SU-DHL-6 (cell line): ENCODE measurements around the gene STK31.
A peak's percentile ranks its signal among the peaks of the same experiment; 100 is the strongest.

ENCODE experiments used
- H2AFZ ChIP-seq: fragments of 200-600 bp; sonication (generic); 2 replicates; pipeline ENCODE4 v1.6.1; 2014; ENCODE audit warnings: low read depth, mild to moderate bottlenecking, moderate library complexity, mixed read lengths, antibody characterized with exemption, low read length; ENCODE audit not compliant: severe bottlenecking
- H3F3A ChIP-seq: fragments of 200-600 bp; shearing (Covaris generic); 2 replicates; pipeline ENCODE4 v1.6.0; 2016; ENCODE audit warnings: antibody characterized with exemption, mild to moderate bottlenecking; ENCODE audit not compliant: insufficient read depth
- H3K27ac ChIP-seq: fragments of 200-600 bp; sonication (generic); 2 replicates; pipeline ENCODE4 v1.5.1; 2016; ENCODE audit warnings: low read depth, mild to moderate bottlenecking, low read length, moderate library complexity, mixed read lengths
- H3K27me3 ChIP-seq: fragments of 200-600 bp; sonication (generic), shearing (Covaris generic); 2 replicates; pipeline ENCODE4 v1.6.0; 2014; ENCODE audit warnings: mild to moderate bottlenecking, low read length
- H3K36me3 ChIP-seq: fragments of 200-600 bp; sonication (generic); 2 replicates; pipeline ENCODE4 v1.6.1; 2014; ENCODE audit warnings: mild to moderate bottlenecking, low read length, mixed read lengths
- H3K4me2 ChIP-seq: fragments of 300-600, 200-600 bp; shearing (Covaris generic), sonication (generic); 2 replicates; pipeline ENCODE4 v1.6.0; 2014; ENCODE audit warnings: low read length, low read depth, mild to moderate bottlenecking; ENCODE audit not compliant: poor library complexity, severe bottlenecking
- H3K4me3 ChIP-seq: fragments of 200-600 bp; sonication (generic); 2 replicates; pipeline ENCODE4 v1.5.1; 2014; ENCODE audit warnings: antibody characterized with exemption, low read length, mild to moderate bottlenecking, mixed read lengths; ENCODE audit not compliant: insufficient read depth, poor library complexity, severe bottlenecking
- H3K79me2 ChIP-seq: fragments of 200-600 bp; sonication (generic); 2 replicates; pipeline ENCODE4 v1.6.1; 2014; ENCODE audit warnings: mild to moderate bottlenecking, low read length, moderate library complexity; ENCODE audit not compliant: insufficient read depth
- H3K9ac ChIP-seq: fragments of 200-600 bp; sonication (generic); 2 replicates; pipeline ENCODE4 v1.7.0; 2014; ENCODE audit warnings: mild to moderate bottlenecking, low read length
- H3K9me2 ChIP-seq: fragments of 200-600 bp; sonication (generic); replicated peaks from 2 replicates; pipeline ENCODE4 v1.6.1; 2014; ENCODE audit warnings: low read length; ENCODE audit not compliant: insufficient read depth
- H3K9me3 ChIP-seq: fragments of 200-600 bp; sonication (generic); 2 replicates; pipeline ENCODE4 v1.6.1; 2014; ENCODE audit warnings: low read length, mixed read lengths; ENCODE audit not compliant: insufficient read depth
- H4K20me1 ChIP-seq: fragments of 200-600 bp; sonication (generic); 2 replicates; pipeline ENCODE4 v1.6.1; 2014; ENCODE audit warnings: low read depth, mild to moderate bottlenecking, antibody characterized with exemption, low read length, moderate library complexity, mixed read lengths
- EZH2phosphoT487 ChIP-seq: fragments of 200-600 bp; sonication (generic), shearing (Covaris generic); conservative IDR thresholded peaks from 2 replicates; pipeline ENCODE4 v1.6.1; 2018; ENCODE audit warnings: mild to moderate bottlenecking, antibody characterized with exemption, low read length, moderate library complexity, mixed read lengths
- TF ChIP-seq, protein P1 (sequence below): fragments of 200-600 bp; sonication (generic); IDR thresholded peaks from one replicate; pipeline ENCODE4 v1.5.1; 2017; ENCODE audit warnings: antibody characterized with exemption, mild to moderate bottlenecking, low read length, moderate library complexity; ENCODE audit not compliant: insufficient read depth, poor library complexity, severe bottlenecking

STK31 gene

DNA sequence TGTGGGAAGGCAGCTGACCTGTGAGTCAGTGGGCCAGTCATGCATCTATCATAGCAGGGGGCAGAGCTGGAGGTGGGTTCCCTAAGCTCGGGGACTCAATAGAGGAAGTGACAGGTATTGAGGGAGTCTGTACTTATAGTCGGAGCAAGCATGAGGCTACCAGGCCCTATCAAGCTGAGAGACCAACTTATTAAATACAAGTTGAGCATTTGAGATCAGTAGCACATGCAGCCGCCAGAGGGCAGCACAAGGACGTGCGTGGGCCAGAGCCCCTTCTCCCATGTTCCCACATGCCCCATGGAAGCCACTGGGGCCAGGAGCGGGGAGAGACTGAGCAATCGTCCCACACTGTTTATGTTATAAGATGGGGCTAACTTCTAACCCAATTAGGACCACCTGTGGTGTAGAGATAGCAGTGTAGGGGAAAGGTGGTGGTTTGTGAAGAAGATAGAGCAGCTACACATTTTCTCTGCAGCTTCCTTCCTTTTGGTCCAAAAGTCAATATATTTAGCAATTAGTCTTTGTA, 13.0 kb upstream of the STK31 start:
- H3K9ac ChIP-seq, result no peak overlapping the region

DNA sequence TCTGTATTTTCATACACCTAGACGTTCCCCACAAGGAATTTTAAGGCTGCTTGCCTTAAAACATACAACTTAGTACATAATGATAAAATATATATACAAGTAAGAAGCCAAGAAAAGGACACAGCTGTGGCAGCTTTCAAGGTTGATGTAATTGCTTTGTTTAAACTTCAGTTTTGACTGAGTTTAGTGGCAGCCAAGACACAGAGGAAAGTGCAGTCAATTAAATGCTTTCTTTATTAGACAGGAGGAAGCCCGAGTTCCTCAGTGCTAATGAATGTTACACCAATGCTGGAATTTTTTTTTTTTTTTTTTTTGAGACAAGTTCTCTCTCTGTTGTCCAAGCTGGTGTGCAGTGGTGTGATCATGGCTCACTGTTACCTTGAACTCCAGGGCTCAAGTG, 11.2 kb upstream of the STK31 start:
- no peak overlapping the region for H3K27ac ChIP-seq
- no peaks in the 10 kb centered on the region for H3K9me3 ChIP-seq
- no peaks in the 10 kb centered on the region for H3K36me3 ChIP-seq
- no peaks in the 10 kb centered on the region for H3K79me2 ChIP-seq
- H3K9me2 ChIP-seq, result no peaks in the 10 kb centered on the region
- H3K4me3 ChIP-seq, result no peak overlapping the region
- H2AFZ ChIP-seq, result no peak overlapping the region
- H3K9ac ChIP-seq, result no peak overlapping the region
- H3K4me2 ChIP-seq, result no peak overlapping the region
- H3K27me3 ChIP-seq, result no peaks in the 10 kb centered on the region
- no peaks in the 10 kb centered on the region for H4K20me1 ChIP-seq
- TF ChIP-seq EZH2phosphoT487, result no peak
- TF ChIP-seq, protein P1, sequence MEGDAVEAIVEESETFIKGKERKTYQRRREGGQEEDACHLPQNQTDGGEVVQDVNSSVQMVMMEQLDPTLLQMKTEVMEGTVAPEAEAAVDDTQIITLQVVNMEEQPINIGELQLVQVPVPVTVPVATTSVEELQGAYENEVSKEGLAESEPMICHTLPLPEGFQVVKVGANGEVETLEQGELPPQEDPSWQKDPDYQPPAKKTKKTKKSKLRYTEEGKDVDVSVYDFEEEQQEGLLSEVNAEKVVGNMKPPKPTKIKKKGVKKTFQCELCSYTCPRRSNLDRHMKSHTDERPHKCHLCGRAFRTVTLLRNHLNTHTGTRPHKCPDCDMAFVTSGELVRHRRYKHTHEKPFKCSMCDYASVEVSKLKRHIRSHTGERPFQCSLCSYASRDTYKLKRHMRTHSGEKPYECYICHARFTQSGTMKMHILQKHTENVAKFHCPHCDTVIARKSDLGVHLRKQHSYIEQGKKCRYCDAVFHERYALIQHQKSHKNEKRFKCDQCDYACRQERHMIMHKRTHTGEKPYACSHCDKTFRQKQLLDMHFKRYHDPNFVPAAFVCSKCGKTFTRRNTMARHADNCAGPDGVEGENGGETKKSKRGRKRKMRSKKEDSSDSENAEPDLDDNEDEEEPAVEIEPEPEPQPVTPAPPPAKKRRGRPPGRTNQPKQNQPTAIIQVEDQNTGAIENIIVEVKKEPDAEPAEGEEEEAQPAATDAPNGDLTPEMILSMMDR, result no peak
- no peaks in the 10 kb centered on the region for H3F3A ChIP-seq

More for the DNA sequence above, 13.0 kb upstream of the STK31 start:
- Histone ChIP-seq H3K27ac (no peak overlapping the region), H3K79me2 (no peaks in the 10 kb centered on the region), H3K4me2 (no peak overlapping the region), H3K27me3 (no peaks in the 10 kb centered on the region), H2AFZ (peak overlapping the region; percentile 53), H3K4me3 (no peak overlapping the region), H4K20me1 (no peaks in the 10 kb centered on the region), H3F3A (no peaks in the 10 kb centered on the region), H3K9me2 (no peaks in the 10 kb centered on the region), H3K9me3 (no peaks in the 10 kb centered on the region), H3K36me3 (0 out of 2 replicates have a peak, but pooled peaks cover 5% of the 10 kb centered on the region)
- no peak for TF ChIP-seq EZH2phosphoT487
- TF ChIP-seq, protein P1, result peak; percentile 92

DNA sequence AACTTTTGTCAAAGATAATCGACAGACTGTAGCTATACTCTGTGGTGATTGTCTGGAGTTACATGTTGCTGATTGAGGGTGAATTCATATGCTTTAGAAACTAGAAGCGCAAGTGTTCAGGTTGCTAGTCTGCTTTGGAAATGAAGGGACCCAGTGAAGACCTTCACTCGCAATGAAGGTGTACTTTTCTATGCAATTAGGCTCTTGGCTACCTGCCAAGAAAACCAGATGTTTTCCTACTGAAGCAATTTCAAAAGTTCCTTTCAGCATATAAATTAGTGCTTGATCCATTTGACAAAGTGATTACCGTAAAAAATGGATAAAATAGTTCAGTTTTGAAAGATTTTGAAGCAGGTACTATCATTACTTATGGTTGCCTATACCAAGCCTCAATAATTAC, 10.0 kb upstream of the STK31 start:
- no peak for TF ChIP-seq EZH2phosphoT487
- TF ChIP-seq, protein P1, result no peak
- Histone ChIP-seq H3K4me2 (no peak overlapping the region), H3K27me3 (no peaks in the 10 kb centered on the region), H3K9me3 (peaks cover under 1% of the 10 kb centered on the region; the same call in 1 of the 2 replicates), H3F3A (no peaks in the 10 kb centered on the region), H3K79me2 (no peaks in the 10 kb centered on the region), H3K27ac (no peak overlapping the region), H4K20me1 (no peaks in the 10 kb centered on the region), H3K36me3 (no peaks in the 10 kb centered on the region), H3K9ac (no peak overlapping the region), H2AFZ (no peak overlapping the region), H3K4me3 (no peak overlapping the region), H3K9me2 (no peaks in the 10 kb centered on the region)
